Kidney (tissue), 14 donors: Measurements from ENCODE around the gene IFNGR1. TPM values are rescaled to one million over a fixed set of nuclear protein-coding genes. Genes with fewer than 3 reads are reported as not detected.

ENCODE experiments used
- DNase-seq, 5 donors: peaks; one replicate each; pipeline ENCODE4 v3.0.0-alpha.2; 2013 to 2020
- FAIRE-seq: peaks from 2 replicates; lab custom pipeline; 2012; peaks lifted over from hg19 to GRCh38; lab: Jason Lieb, UNC
- H3K27ac ChIP-seq, 2 donors: one replicate each; pipeline ENCODE4 v1.7.0; 2013; ENCODE audit warnings: low read depth in 2 of 2, low read length in 2 of 2, inconsistent platforms in 1 of 2
- H3K27me3 ChIP-seq: one replicate; pipeline ENCODE4 v1.7.1; 2013; ENCODE audit warnings: low read length, inconsistent platforms; ENCODE audit not compliant: control insufficient read depth, insufficient read depth
- H3K36me3 ChIP-seq, 3 donors: one replicate each; pipeline versions ENCODE4 v1.7.0 to v1.7.1; 2013; ENCODE audit warnings: low read length in 3 of 3, control low read depth in 1 of 3, inconsistent platforms in 1 of 3; ENCODE audit not compliant: insufficient read depth in 3 of 3, control insufficient read depth in 2 of 3
- H3K4me1 ChIP-seq, 3 donors: one replicate each; pipeline versions ENCODE4 v1.7.0 to v1.7.1; 2013; ENCODE audit warnings: low read length in 3 of 3, inconsistent platforms in 1 of 3, low read depth in 1 of 3; ENCODE audit not compliant: control insufficient read depth in 2 of 3, insufficient read depth in 2 of 3
- H3K4me3 ChIP-seq, 3 donors: one replicate each; pipeline versions ENCODE4 v1.7.0 to v1.8.1; 2013; ENCODE audit warnings: low read length in 3 of 3, control low read depth in 1 of 3, inconsistent platforms in 1 of 3
- H3K9ac ChIP-seq, 3 donors: one replicate each; pipeline versions ENCODE4 v1.7.0 to v1.7.1; 2013; ENCODE audit warnings: low read length in 3 of 3, control low read depth in 1 of 3, inconsistent platforms in 1 of 3
- H3K9me3 ChIP-seq, 3 donors: one replicate each; pipeline versions ENCODE4 v1.7.0 to v1.7.1; 2013; ENCODE audit warnings: low read length in 3 of 3, control low read depth in 1 of 3, inconsistent platforms in 1 of 3; ENCODE audit not compliant: control insufficient read depth in 2 of 3, insufficient read depth in 1 of 3
- CTCF ChIP-seq: IDR thresholded peaks from 3 replicates; pipeline ENCODE4 v1.5.1; 2012; ENCODE audit warnings: mild to moderate bottlenecking, moderate library complexity, borderline replicate concordance; ENCODE audit not compliant: insufficient read depth; ENCODE audit errors: extremely low read depth
- intact Hi-C: fragments of 100-400 bp; cut with DNase I; formaldehyde crosslinking; loops from one replicate; pipeline ENCODE4 v1.11.1; 2022
- polyA plus RNA-seq: library from polyadenylated mRNA; stranded (reverse); fragments of 350-450 nt; fragmentation: Illumina TruSeq; extraction: RNeasy Lipid Tissue Mini Kit (QIAGEN cat#74804); gene quantifications from one replicate; pipeline ENCODE4 v1.2.3, GENCODE V29; 2014; ENCODE audit warnings: low read depth, low replicate concordance; ENCODE audit not compliant: insufficient read depth
- total RNA-seq: library from RNA; stranded (reverse); fragmentation: NEBNext Ultra II Directional; extraction: Animal tissue kit (Norgen Biotek cat#: 25700); gene quantifications from one replicate; pipeline ENCODE4 v1.2.1, GENCODE V29; 2021
- donor health status: control.
- donor health status: control.
- donor health status: control.
- donor health status: control.
- donor health status: control.
- donor health status: DM: yes; HTN: yes; CAD: no.
- donor health status: Normal renal cell carcinoma (clear cell type).

The IFNGR1 gene
- total and polyA plus RNA-seq, 2 donors from 2014 or later = 42.8 to 94.3 TPM

GRCh38 chr6:137241481-137242038, 22.4 kb upstream of the IFNGR1 start:
- no peak overlapping the region for H3K27ac ChIP-seq
- DNase-seq (no peak), FAIRE-seq (no peak)
- no peak overlapping the region for H3K4me3 ChIP-seq
- H3K27me3 ChIP-seq = no peaks in the 10 kb centered on the region
- intact Hi-C loops = no loop called here
- TF ChIP-seq CTCF = no peak
- no peaks in the 10 kb centered on the region for H3K4me1 ChIP-seq
- H3K9me3 ChIP-seq = no peaks in the 10 kb centered on the region
- no peaks in the 10 kb centered on the region for H3K36me3 ChIP-seq
- no peak overlapping the region for H3K9ac ChIP-seq

- Histone ChIP-seq H3K36me3 (no peaks in the 10 kb centered on the region), H3K27ac (no peak overlapping the region), H3K27me3 (no peaks in the 10 kb centered on the region), H3K4me3 (no peak overlapping the region), H3K9me3 (no peaks in the 10 kb centered on the region), H3K9ac (no peak overlapping the region), H3K4me1 (no peaks in the 10 kb centered on the region)
- DNase-seq (no peak), FAIRE-seq (no peak)
- intact Hi-C loops = no loop called here
- no peak for TF ChIP-seq CTCF
These were observed 21.0 kb upstream of the IFNGR1 start for GRCh38 chr6:137240168-137240567.

- Histone ChIP-seq H3K27me3 (no peaks in the 10 kb centered on the region), H3K4me1 (peaks cover 0 to 3% (median 0%) of the 10 kb centered on the region in 3 donors), H3K27ac (no peak overlapping the region), H3K36me3 (no peaks in the 10 kb centered on the region), H3K9ac (no peak overlapping the region), H3K9me3 (no peaks in the 10 kb centered on the region), H3K4me3 (no peak overlapping the region)
- no peak for FAIRE-seq
- intact Hi-C loops = no loop called here
- no peak for TF ChIP-seq CTCF
- no peak for DNase-seq
These were observed 18.4 kb upstream of the IFNGR1 start for GRCh38 chr6:137237413-137238170.
